T-helper 9 cell (primary cell): ENCODE measurements around the gene CEP112.
"Not testable (repeated sequence)": the region's sequence is repeated elsewhere in the genome, so short reads cannot be mapped to it uniquely, and the experiment has no call there.

Experiments used
- DNase-seq: peaks from one replicate; pipeline ENCODE4 v3.0.0-alpha.2; 2020

The CEP112 gene

GRCh38 chr17:66210208-66210574, 18.3 kb upstream of the CEP112 start:
- DNase-seq, result no peak

- no peak for DNase-seq
Observed at GRCh38 chr17:66207936-66208335, 16.0 kb upstream of the CEP112 start.

GRCh38 chr17:66203274-66204015, 11.5 kb upstream of the CEP112 start:
- DNase-seq, result no peak

GRCh38 chr17:66200685-66201092, 8.8 kb upstream of the CEP112 start:
- DNase-seq, result no peak

- no peak for DNase-seq
Observed at GRCh38 chr17:66198242-66198641, 6.3 kb upstream of the CEP112 start.

- DNase-seq, result no peak
Observed at GRCh38 chr17:66192378-66192687, 400 bp upstream of the CEP112 start.

- no peak for DNase-seq
Observed at GRCh38 chr17:66190738-66191592, 968 bp downstream of the CEP112 start.

- no peak for DNase-seq
Observed at GRCh38 chr17:66187718-66188117, 4.2 kb downstream of the CEP112 start.

GRCh38 chr17:66185862-66186261, 6.1 kb downstream of the CEP112 start:
- DNase-seq, result no peak

- DNase-seq, result no peak
Observed at GRCh38 chr17:66184392-66184791, 7.5 kb downstream of the CEP112 start.

GRCh38 chr17:66183529-66183928, 8.4 kb downstream of the CEP112 start:
- no peak for DNase-seq

GRCh38 chr17:66178642-66179041, 13.3 kb downstream of the CEP112 start:
- DNase-seq, result no peak

GRCh38 chr17:66177048-66177447, 14.9 kb downstream of the CEP112 start:
- no peak for DNase-seq

GRCh38 chr17:66175892-66176291, 16.0 kb downstream of the CEP112 start:
- DNase-seq, result no peak

GRCh38 chr17:66172691-66173223, 19.2 kb downstream of the CEP112 start:
- DNase-seq, result no peak

- DNase-seq, result no peak
Observed at GRCh38 chr17:66172144-66172543, 19.8 kb downstream of the CEP112 start.

GRCh38 chr17:66171692-66172091, 20.2 kb downstream of the CEP112 start:
- DNase-seq, result no peak

- no peak for DNase-seq
Observed at GRCh38 chr17:66171172-66171571, 20.8 kb downstream of the CEP112 start.

- DNase-seq, result no peak
Observed at GRCh38 chr17:66169839-66170238, 22.1 kb downstream of the CEP112 start.

GRCh38 chr17:66167189-66167815, 24.6 kb downstream of the CEP112 start:
- DNase-seq, result no peak

GRCh38 chr17:66165537-66166123, 26.3 kb downstream of the CEP112 start:
- no peak for DNase-seq

- not testable (repeated sequence) for DNase-seq
Observed at GRCh38 chr17:66155055-66155454, 36.9 kb downstream of the CEP112 start.

- DNase-seq, result no peak
Observed at GRCh38 chr17:66152756-66153155, 39.2 kb downstream of the CEP112 start.
